Psoas muscle (tissue), 8 donors: ENCODE measurements around the gene RADX. TPM values are rescaled to one million over a fixed set of nuclear protein-coding genes. Genes with fewer than 3 reads are reported as not detected.

Experiments
- ATAC-seq, 4 donors: fragments of 200-7000 bp; cut with Tn5 transposase; one replicate each; pipeline ENCODE4 v1.9.1; 2020; ENCODE audit warnings: moderate library complexity in 3 of 4, mild to moderate bottlenecking in 2 of 4
- DNase-seq, 2 donors: peaks; one replicate each; pipeline ENCODE4 v3.0.0-alpha.2; 2020
- H3K27ac ChIP-seq: fragments of 200-600 bp; one replicate; pipeline ENCODE4 v1.8.0; 2022
- H3K27me3 ChIP-seq, 3 donors: fragments of 200-600 bp in 1 of 3; one replicate each; pipeline versions ENCODE4 v1.6.1 to v1.8.0; 2013 to 2022; ENCODE audit warnings: low read length in 2 of 3, mild to moderate bottlenecking in 2 of 3, moderate library complexity in 1 of 3; ENCODE audit not compliant: insufficient read depth in 3 of 3
- H3K36me3 ChIP-seq, 2 donors: fragments of 200-600 bp in 1 of 2; one replicate each; pipeline versions ENCODE4 v1.6.1 to v1.8.0; 2013 to 2022; ENCODE audit warnings: low read depth in 1 of 2, mild to moderate bottlenecking in 1 of 2, moderate library complexity in 1 of 2; ENCODE audit not compliant: insufficient read depth in 1 of 2
- H3K4me1 ChIP-seq: fragments of 200-600 bp; one replicate; pipeline ENCODE4 v1.8.0; 2022
- H3K4me3 ChIP-seq: fragments of 200-600 bp; one replicate; pipeline ENCODE4 v1.8.0; 2022; ENCODE audit warnings: mild to moderate bottlenecking
- H3K9me3 ChIP-seq: fragments of 200-600 bp; one replicate; pipeline ENCODE4 v1.8.0; 2022
- WGBS, 3 donors: extraction: QIAGEN DNeasy Blood & Tissue Kit; methylation state at CpG; one replicate each; pipeline versions ENCODE4 v1.1.6 to v1.1.7; 2013; 5-methylcytosine and 5-hydroxymethylcytosine counted together
- intact Hi-C, 2 donors: fragments of 100-400 bp; cut with DNase I; formaldehyde crosslinking; loops; one replicate each; pipeline versions ENCODE4 v1.11.0 to v1.14.2; 2022
- polyA plus RNA-seq, 3 donors: library from polyadenylated mRNA; stranded (reverse); fragments of 200-250 nt; gene quantifications; one replicate each; pipeline ENCODE4 v1.2.3, GENCODE V29; 2013
- total RNA-seq, 4 donors: library from RNA; stranded (reverse); fragmentation: NEBNext Ultra II Directional in 2 of 4; extraction: Animal tissue kit (Norgen Biotek cat#: 25700) in 2 of 4; gene quantifications; one replicate each; pipeline versions ENCODE4 v1.2.1 to v1.2.4, GENCODE V29; 2021 to 2023
- TF ChIP-seq, protein P1 (sequence below): fragments of 200-600 bp; IDR thresholded peaks from one replicate; pipeline ENCODE4 v1.8.0; 2022; ENCODE audit warnings: antibody characterized with exemption
- donor health status: healthy with polysubstance abuse.
- donor health status: DM: no; HTN: no; CAD: no; lungs with moderate emphysema.
- donor health status: Bipolar disorder and iron deficiency.
- donor health status: healthy.
- donor health status: DM: yes; HTN: yes; CAD: no.
- donor health status: DM: no; HTN: no; CAD: no.
- donor health status: DM: no; HTN: no; CAD: no.
- donor health status: DM: yes; HTN: yes; CAD: no.

RADX gene
- total and polyA plus RNA-seq, 7 donors, result 0.60 to 2.8 (median 1.0) TPM

DNA sequence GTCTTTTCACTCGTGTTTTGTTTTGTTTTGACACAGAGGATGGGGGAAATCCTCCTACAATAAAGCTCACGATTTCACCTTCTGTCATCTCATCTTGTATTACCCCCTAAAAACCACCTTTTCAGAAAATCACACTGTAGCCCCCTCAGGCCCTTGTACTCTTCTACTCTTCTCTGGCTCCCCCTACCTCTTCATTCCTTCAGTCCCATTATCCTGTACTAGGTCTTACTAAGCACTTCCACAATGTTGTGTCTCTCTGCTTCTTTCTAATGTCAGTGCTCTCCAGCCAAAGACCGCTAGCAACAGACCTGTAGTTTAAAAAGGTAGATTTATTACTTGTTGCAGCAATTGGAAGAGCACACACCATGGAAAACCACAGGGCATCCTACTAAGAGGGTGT, 84.7 kb downstream of the RADX start:
- no peaks in the 10 kb centered on the region for H3K36me3 ChIP-seq
- H3K4me3 ChIP-seq, result no peak overlapping the region
- intact Hi-C loops, result no loop called here
- ATAC-seq (no peak), DNase-seq (no peak)
- H3K4me1 ChIP-seq, result no peaks in the 10 kb centered on the region
- peaks cover 0 to 29% (median 0%) of the 10 kb centered on the region in 3 donors for H3K27me3 ChIP-seq
- H3K9me3 ChIP-seq, result no peaks in the 10 kb centered on the region
- no peak overlapping the region for H3K27ac ChIP-seq
- WGBS, 3 donors, result 41 to 63% (median 48%) methylated on average over 3 of the region's 3 CpGs
- TF ChIP-seq, protein P1, sequence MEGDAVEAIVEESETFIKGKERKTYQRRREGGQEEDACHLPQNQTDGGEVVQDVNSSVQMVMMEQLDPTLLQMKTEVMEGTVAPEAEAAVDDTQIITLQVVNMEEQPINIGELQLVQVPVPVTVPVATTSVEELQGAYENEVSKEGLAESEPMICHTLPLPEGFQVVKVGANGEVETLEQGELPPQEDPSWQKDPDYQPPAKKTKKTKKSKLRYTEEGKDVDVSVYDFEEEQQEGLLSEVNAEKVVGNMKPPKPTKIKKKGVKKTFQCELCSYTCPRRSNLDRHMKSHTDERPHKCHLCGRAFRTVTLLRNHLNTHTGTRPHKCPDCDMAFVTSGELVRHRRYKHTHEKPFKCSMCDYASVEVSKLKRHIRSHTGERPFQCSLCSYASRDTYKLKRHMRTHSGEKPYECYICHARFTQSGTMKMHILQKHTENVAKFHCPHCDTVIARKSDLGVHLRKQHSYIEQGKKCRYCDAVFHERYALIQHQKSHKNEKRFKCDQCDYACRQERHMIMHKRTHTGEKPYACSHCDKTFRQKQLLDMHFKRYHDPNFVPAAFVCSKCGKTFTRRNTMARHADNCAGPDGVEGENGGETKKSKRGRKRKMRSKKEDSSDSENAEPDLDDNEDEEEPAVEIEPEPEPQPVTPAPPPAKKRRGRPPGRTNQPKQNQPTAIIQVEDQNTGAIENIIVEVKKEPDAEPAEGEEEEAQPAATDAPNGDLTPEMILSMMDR, result no peak

DNA sequence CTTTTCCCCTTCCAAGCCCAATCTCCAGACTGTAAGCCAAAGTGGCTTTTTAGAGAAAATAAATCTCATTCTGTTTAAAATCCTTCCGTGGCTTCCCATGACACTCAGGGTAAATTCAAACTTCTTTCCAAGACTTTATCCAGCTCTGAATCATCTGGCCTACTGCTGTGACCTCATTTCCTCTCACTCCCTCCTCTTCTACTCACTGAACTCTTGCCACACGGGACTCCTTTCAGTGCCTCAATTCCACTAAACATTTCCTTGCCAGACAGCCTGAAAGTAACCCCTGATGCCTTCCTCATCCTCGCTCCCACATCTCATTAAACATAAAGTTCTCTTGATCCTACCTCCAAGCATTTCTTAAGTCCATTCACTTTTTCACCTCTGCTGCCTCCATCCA, 86.9 kb downstream of the RADX start:
- no peaks in the 10 kb centered on the region for H3K4me1 ChIP-seq
- 52 to 64% (median 59%) methylated on average over 3 of the region's 3 CpGs for WGBS, 3 donors
- intact Hi-C loops, result no loop called here

DNA sequence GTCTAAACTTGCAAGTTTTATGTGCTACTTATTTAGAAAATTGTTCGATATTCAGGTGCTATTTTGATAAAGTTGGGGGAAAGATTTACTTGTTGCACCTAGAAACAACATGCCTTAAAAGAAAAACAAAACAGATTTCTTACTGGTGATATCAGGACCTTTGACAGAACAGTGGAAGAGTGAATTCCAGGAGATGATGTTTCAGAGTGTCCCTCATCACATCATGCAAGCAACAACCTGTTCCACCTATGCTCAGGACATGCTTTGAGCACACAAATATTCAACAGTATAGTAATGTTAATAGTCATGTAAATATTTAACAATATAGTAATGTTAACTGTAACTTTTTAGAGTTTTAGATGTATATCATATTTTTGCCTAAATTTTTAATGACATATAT, 90.9 kb downstream of the RADX start:
- intact Hi-C loops, result no loop called here
- no peaks in the 10 kb centered on the region for H3K36me3 ChIP-seq
- TF ChIP-seq, protein P1, result no peak
- no peak for DNase-seq
- no peak overlapping the region for H3K4me3 ChIP-seq
- H3K9me3 ChIP-seq, result no peaks in the 10 kb centered on the region
- peaks cover 4% of the 10 kb centered on the region for H3K4me1 ChIP-seq
- ATAC-seq, result no peak
- no peak overlapping the region for H3K27ac ChIP-seq
- 71 to 89% (median 84%) methylated on average over 1 of the region's 1 CpG for WGBS, 3 donors
- peaks cover 0 to 24% (median 0%) of the 10 kb centered on the region in 3 donors for H3K27me3 ChIP-seq

More for the DNA sequence above, 86.9 kb downstream of the RADX start:
- DNase-seq, result no peak
- H3K27ac ChIP-seq, result no peak overlapping the region
- ATAC-seq, result no peak
- no peaks in the 10 kb centered on the region for H3K9me3 ChIP-seq
- TF ChIP-seq, protein P1, result no peak
- H3K4me3 ChIP-seq, result no peak overlapping the region
- H3K27me3 ChIP-seq, result peaks cover 0 to 32% (median 0%) of the 10 kb centered on the region in 3 donors
- H3K36me3 ChIP-seq, result no peaks in the 10 kb centered on the region

DNA sequence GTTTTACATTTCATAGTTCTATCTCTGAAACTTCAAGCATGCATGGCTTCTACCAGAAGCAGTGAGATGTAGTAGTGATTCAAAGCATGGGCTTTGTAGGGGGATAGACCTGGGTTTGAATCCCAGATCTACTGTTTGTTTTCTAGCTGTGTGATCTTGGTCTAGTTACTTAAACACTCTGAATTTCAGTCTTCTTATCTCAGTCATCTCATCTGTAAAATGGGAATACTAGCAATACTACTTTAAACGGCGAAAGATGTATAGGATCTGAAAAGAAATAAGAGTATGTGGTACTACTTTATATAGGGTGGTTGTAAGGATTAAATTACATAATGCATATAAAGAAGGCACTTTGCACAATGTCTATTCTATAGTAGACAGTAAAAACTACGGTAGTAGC, 94.7 kb downstream of the RADX start:
- no peak for ATAC-seq
- intact Hi-C loops, result no loop called here
- Histone ChIP-seq H3K4me3 (no peak overlapping the region), H3K27ac (no peak overlapping the region), H3K9me3 (no peaks in the 10 kb centered on the region), H3K27me3 (peaks cover 0 to 8% (median 0%) of the 10 kb centered on the region in 3 donors), H3K36me3 (no peaks in the 10 kb centered on the region), H3K4me1 (peaks cover 14% of the 10 kb centered on the region)
- TF ChIP-seq, protein P1, result no peak
- DNase-seq, result no peak
- WGBS, 3 donors, result 89 to 93% (median 92%) methylated on average over 3 of the region's 3 CpGs

DNA sequence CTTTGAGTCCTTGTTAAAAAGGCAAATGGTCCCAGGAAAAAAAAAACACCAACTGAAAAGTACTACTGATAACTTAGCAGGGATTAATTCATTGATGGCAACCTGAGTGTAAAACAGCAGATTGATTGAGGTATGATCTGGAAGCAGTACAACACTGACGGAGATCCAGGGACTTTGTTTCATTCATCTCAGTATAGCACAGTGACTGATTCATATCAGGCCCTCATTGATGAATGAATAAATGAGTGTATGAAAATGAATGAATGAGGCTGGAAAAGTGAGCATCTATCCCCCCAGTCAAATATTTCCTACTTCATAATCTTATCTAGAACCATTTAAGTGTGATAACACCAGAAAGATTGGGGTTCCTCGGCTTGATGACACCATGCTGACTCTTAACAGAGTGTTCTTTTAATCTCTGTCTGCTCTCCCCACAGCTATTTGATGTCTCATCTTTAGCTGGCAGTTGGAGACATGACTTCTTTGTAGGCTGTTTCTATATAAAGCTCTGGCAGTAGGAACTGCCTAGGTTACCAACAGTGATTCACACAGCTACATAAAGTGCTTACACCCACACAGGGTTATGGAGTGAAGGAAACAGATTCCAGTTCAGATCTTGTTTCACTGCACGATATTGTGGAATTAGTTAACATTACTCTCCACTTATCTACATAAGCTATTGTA, 96.1 kb downstream of the RADX start:
- no peak for DNase-seq
- Histone ChIP-seq H3K27me3 (peaks cover 0 to 8% (median 0%) of the 10 kb centered on the region in 3 donors), H3K4me1 (peaks cover 14% of the 10 kb centered on the region), H3K4me3 (no peak overlapping the region), H3K9me3 (no peaks in the 10 kb centered on the region), H3K27ac (peak overlapping the region; percentile 64), H3K36me3 (no peaks in the 10 kb centered on the region)
- TF ChIP-seq, protein P1, result no peak
- WGBS, 3 donors, result 18 to 41% (median 28%) methylated on average over 3 of the region's 3 CpGs
- ATAC-seq, result peak; percentile 99 to 100 (median 100)
- intact Hi-C loops, result no loop called here
